HepG2 (cell line): ENCODE results near the gene MIOS. TPM values are rescaled to one million over a fixed set of nuclear protein-coding genes. Genes with fewer than 3 reads are reported as not detected.

Source experiments
- BCL3 ChIP-seq: sonication (generic); formaldehyde crosslinking; IDR thresholded peaks from 2 replicates; pipeline ENCODE4 v1.5.1; 2020; ENCODE audit warnings: mild to moderate bottlenecking, missing genetic modification reagents, moderate library complexity
- BRCA1 ChIP-seq: sonication (generic); formaldehyde crosslinking; IDR thresholded peaks from 2 replicates; pipeline ENCODE4 v1.4.0; 2020; ENCODE audit warnings: missing genetic modification reagents
- DNMT3B ChIP-seq: conservative IDR thresholded peaks from 2 replicates; pipeline ENCODE4 v1.6.1; 2016; ENCODE audit warnings: missing biosample characterization, control low read depth
- HIC2 ChIP-seq: sonication (generic); formaldehyde crosslinking; IDR thresholded peaks from 2 replicates; pipeline ENCODE4 v1.9.0; 2022; ENCODE audit warnings: low read depth, missing genetic modification reagents
- HNF1A ChIP-seq, 2 experiments: sonication (generic) in 1 of 2; formaldehyde crosslinking in 1 of 2; IDR thresholded peaks; 2 replicates each; pipeline versions ENCODE4 v1.4.0 to v1.6.1; 2016 to 2020; ENCODE audit warnings: borderline replicate concordance in 1 of 2, low read depth in 1 of 2, mild to moderate bottlenecking in 1 of 2, missing genetic modification reagents in 1 of 2
- PREB ChIP-seq: sonication (generic); formaldehyde crosslinking; IDR thresholded peaks from 2 replicates; pipeline ENCODE4 v1.4.0; 2020; ENCODE audit warnings: missing genetic modification reagents
- RARG ChIP-seq: sonication (generic); formaldehyde crosslinking; IDR thresholded peaks from 2 replicates; pipeline ENCODE4 v1.4.0; 2020; ENCODE audit warnings: low read depth, mild to moderate bottlenecking, missing genetic modification reagents
- TFDP1 ChIP-seq: IDR thresholded peaks from 2 replicates; pipeline ENCODE4 v1.6.1; 2016; ENCODE audit warnings: missing compliant biosample characterization, missing genetic modification reagents, borderline replicate concordance
- ZMYM4 ChIP-seq: sonication (generic); formaldehyde crosslinking; IDR thresholded peaks from 2 replicates; pipeline ENCODE4 v1.8.1; 2023; ENCODE audit warnings: mild to moderate bottlenecking, missing genetic modification reagents
- ZNF18 ChIP-seq: sonication (generic); formaldehyde crosslinking; IDR thresholded peaks from 2 replicates; pipeline ENCODE4 v1.8.0; 2022; ENCODE audit warnings: mild to moderate bottlenecking, missing genetic modification reagents; ENCODE audit not compliant: insufficient replicate concordance
- ZNF354B ChIP-seq: sonication (generic); formaldehyde crosslinking; IDR thresholded peaks from 2 replicates; pipeline ENCODE4 v1.8.0; 2022; ENCODE audit warnings: mild to moderate bottlenecking, missing genetic modification reagents
- ZNF501 ChIP-seq: sonication (generic); formaldehyde crosslinking; IDR thresholded peaks from 2 replicates; pipeline ENCODE4 v1.5.1; 2020; ENCODE audit warnings: mild to moderate bottlenecking, moderate library complexity, missing genetic modification reagents
- ZNF768 ChIP-seq: sonication (generic); formaldehyde crosslinking; IDR thresholded peaks from 2 replicates; pipeline ENCODE4 v1.4.0; 2020; ENCODE audit warnings: missing genetic modification reagents
- ZNF841 ChIP-seq: sonication (generic); formaldehyde crosslinking; IDR thresholded peaks from 2 replicates; pipeline ENCODE4 v1.8.1; 2023; ENCODE audit warnings: missing genetic modification reagents, borderline replicate concordance
- ZSCAN31 ChIP-seq: sonication (generic); formaldehyde crosslinking; IDR thresholded peaks from 2 replicates; pipeline ENCODE4 v1.5.0; 2020; ENCODE audit warnings: low read depth, mild to moderate bottlenecking, missing genetic modification reagents
- polyA plus RNA-seq, 8 experiments: library from polyadenylated mRNA; depleted of rRNA in 3 of 8; stranded (reverse) in 7 of 8; unstranded in 1 of 8; fragments of >200 nt; fragmentation: Illumina TruSeq in 4 of 8; extraction: Trizol in 4 of 8; gene quantifications; 2 replicates each; pipeline versions ENCODE4 v1.2.1 to v1.2.3, GENCODE V29; 2011 to 2016; ENCODE audit warnings: low read depth in 4 of 8, missing spikeins in 1 of 8, mixed read lengths in 1 of 8; ENCODE audit not compliant: insufficient read depth in 1 of 8
- total RNA-seq, 5 experiments: library from RNA; depleted of rRNA; stranded (reverse); fragments of >200 nt; fragmentation: Illumina TruSeq; extraction: Trizol; gene quantifications; 2 replicates each; pipeline ENCODE4 v1.2.3, GENCODE V29; 2016; ENCODE audit warnings: low read depth in 1 of 5

The MIOS gene
- total and polyA plus RNA-seq, 2 of the 13 experiments (the other 11 are each of a cell fraction or from before 2014, with no cell fraction given): 15.2 to 33.5 TPM

- peak; percentile 21; the same call in 1 of the 2 replicates for TF ChIP-seq TFDP1 (CRISPR knock-in tag)
- TF ChIP-seq BCL3: peak; percentile 72; the same call in 1 of the 2 replicates
- TF ChIP-seq DNMT3B: no peak
- TF ChIP-seq ZNF501 (CRISPR knock-in tag): peak; percentile 34; the same call in 1 of the 2 replicates
- no peak for TF ChIP-seq HIC2
- TF ChIP-seq ZNF841 (CRISPR knock-in tag): no peak
- TF ChIP-seq HNF1A (IDR thresholded peaks at IDR 0.05; ENCODE audit: low read depth): no peak
- peak; percentile 10; the same call in 1 of the 2 replicates for TF ChIP-seq HNF1A (CRISPR knock-in tag; IDR thresholded peaks at IDR 0.05; ENCODE audit: borderline replicate concordance)
- no peak for TF ChIP-seq RARG (CRISPR knock-in tag)
- no peak; the same call in 1 of the 2 replicates for TF ChIP-seq ZSCAN31 (CRISPR knock-in tag)
- peak; percentile 83 for TF ChIP-seq ZMYM4 (CRISPR knock-in tag)
- peak; percentile 47; the same call in 1 of the 2 replicates for TF ChIP-seq BRCA1 (CRISPR knock-in tag)
- TF ChIP-seq ZNF354B: no peak
- TF ChIP-seq ZNF18: no peak
- TF ChIP-seq PREB (CRISPR knock-in tag): no peak
- peak; percentile 71; the same call in 1 of the 2 replicates for TF ChIP-seq ZNF768 (CRISPR knock-in tag)
Measured at GRCh38 chr7:7566651-7567611, at the start of gene MIOS (continued).
